Urothelium cell line (cell line): ENCODE results near the gene SLC12A1.
"Not testable (repeated sequence)": the region's sequence is repeated elsewhere in the genome, so short reads cannot be mapped to it uniquely, and the experiment has no call there.

Source experiments
- DNase-seq: peaks from one replicate; pipeline ENCODE4 v3.0.0; 2011; ENCODE audit warnings: low spot score, mixed read lengths
- FAIRE-seq: peaks from 2 replicates; lab custom pipeline; 2011; peaks lifted over from hg19 to GRCh38; lab: Jason Lieb, UNC

SLC12A1 gene

GRCh38 chr15:48304398-48304797 is 98.3 kb downstream of the SLC12A1 start:
- no peak for DNase-seq
- FAIRE-seq, result no peak

- FAIRE-seq, result no peak
- DNase-seq, result no peak
Measured at GRCh38 chr15:48306639-48307038, 100.5 kb downstream of the SLC12A1 start.

- no peak for DNase-seq
- FAIRE-seq, result no peak
Measured at GRCh38 chr15:48307586-48307985, 101.5 kb downstream of the SLC12A1 start.

GRCh38 chr15:48309740-48310139 is 103.6 kb downstream of the SLC12A1 start:
- FAIRE-seq, result no peak
- DNase-seq, result no peak

- no peak for FAIRE-seq
Measured at GRCh38 chr15:48313216-48313615, 107.1 kb downstream of the SLC12A1 start.

GRCh38 chr15:48315041-48315440 is 108.9 kb downstream of the SLC12A1 start:
- no peak for FAIRE-seq
- no peak for DNase-seq

More at GRCh38 chr15:48313216-48313615, 107.1 kb downstream of the SLC12A1 start:
- DNase-seq, result no peak

- FAIRE-seq, result no peak
Measured at GRCh38 chr15:48317221-48317620, 111.1 kb downstream of the SLC12A1 start.

GRCh38 chr15:48318131-48318530 is 112.0 kb downstream of the SLC12A1 start:
- DNase-seq, result no peak

More at GRCh38 chr15:48317221-48317620, 111.1 kb downstream of the SLC12A1 start:
- DNase-seq, result no peak

GRCh38 chr15:48323294-48323693 is 117.2 kb downstream of the SLC12A1 start:
- DNase-seq (no peak), FAIRE-seq (no peak)

More at GRCh38 chr15:48318131-48318530, 112.0 kb downstream of the SLC12A1 start:
- FAIRE-seq, result no peak

GRCh38 chr15:48324949-48325348 is 118.8 kb downstream of the SLC12A1 start:
- DNase-seq (no peak), FAIRE-seq (no peak)

- DNase-seq (no peak), FAIRE-seq (no peak)
Measured at GRCh38 chr15:48325400-48325799, 119.3 kb downstream of the SLC12A1 start.

GRCh38 chr15:48326180-48326579 is 120.1 kb downstream of the SLC12A1 start:
- not testable (repeated sequence) for FAIRE-seq, DNase-seq

GRCh38 chr15:48330105-48330785 is 124.1 kb downstream of the SLC12A1 start:
- no peak for FAIRE-seq

GRCh38 chr15:48330855-48331795 is 125.0 kb downstream of the SLC12A1 start, which contains the start of gene DUT:
Gene DUT, plus strand, starts transcription at chr15:48331429. Its CDS starts 87 bp downstream, at chr15:48331516.
- peak; percentile 79 for DNase-seq
- no peak for FAIRE-seq

More at GRCh38 chr15:48330105-48330785, 124.1 kb downstream of the SLC12A1 start:
- no peak for DNase-seq

GRCh38 chr15:48331796-48332641 is 125.9 kb downstream of the SLC12A1 start:
- FAIRE-seq (no peak), DNase-seq (peak; percentile 77)

GRCh38 chr15:48332642-48333034 is 126.5 kb downstream of the SLC12A1 start:
- FAIRE-seq (no peak), DNase-seq (no peak)

- DNase-seq (no peak), FAIRE-seq (no peak)
Measured at GRCh38 chr15:48333540-48333939, 127.4 kb downstream of the SLC12A1 start.

GRCh38 chr15:48334260-48334659 is 128.2 kb downstream of the SLC12A1 start:
- FAIRE-seq (no peak), DNase-seq (no peak)

- FAIRE-seq, result no peak
- no peak for DNase-seq
Measured at GRCh38 chr15:48336940-48337339, 130.8 kb downstream of the SLC12A1 start.

GRCh38 chr15:48337607-48338006 is 131.5 kb downstream of the SLC12A1 start:
- FAIRE-seq, result no peak
- no peak for DNase-seq

GRCh38 chr15:48340111-48340510 is 134.0 kb downstream of the SLC12A1 start:
- DNase-seq, result no peak
- no peak for FAIRE-seq
